K562 (cell line): ENCODE data around the gene RRAD. TPM values are rescaled to one million over a fixed set of nuclear protein-coding genes. Genes with fewer than 3 reads are reported as not detected.

Source experiments
- ATAC-seq: fragments of 200-7000 bp; cut with Tn5 transposase; 3 replicates; pipeline ENCODE4 v1.9.1; 2020; ENCODE audit warnings: moderate library complexity
- BruUV-seq: library from RNA; stranded (reverse); fragments of 400-500 nt; replicated peaks from 2 replicates; lab custom pipeline; 2021; lab: Mats Ljungman, UMichigan
- CTCF ChIA-PET: fragments of 300-600 bp; formaldehyde crosslinking; extraction: SDS; loops from one replicate; lab custom pipeline; 2021; ENCODE audit warnings: low intra/inter-chr PET ratio; lab: Yijun Ruan, JAX
- POLR2A ChIA-PET: fragments of 300-600, 350-650 bp; sonication (Branson Sonifier 250); formaldehyde crosslinking; extraction: SDS; loops from one replicate; lab custom pipeline; 2021; ENCODE audit warnings: antibody characterized with exemption, inconsistent platforms; lab: Yijun Ruan, JAX
- DNase-seq, 4 experiments: peaks; one replicate each; pipeline versions ENCODE4 v3.0.0 to v3.0.0-alpha.2; 2011 to 2018; ENCODE audit warnings: low spot score in 3 of 4, mixed read lengths in 3 of 4; ENCODE audit errors: extremely low read depth in 1 of 4
- FAIRE-seq: peaks from 2 replicates; lab custom pipeline; 2011; peaks lifted over from hg19 to GRCh38; lab: Jason Lieb, UNC
- H2AFZ ChIP-seq: 2 replicates; pipeline ENCODE4 v1.6.0; 2011; ENCODE audit warnings: low read depth, low read length, control low read depth, inconsistent platforms
- H3K27ac ChIP-seq: fragments of 200-600 bp; 3 replicates; pipeline ENCODE4 v1.8.0; 2011; ENCODE audit warnings: low read depth, mild to moderate bottlenecking, control low read depth, inconsistent platforms, low read length, moderate library complexity, mixed read lengths; ENCODE audit errors: extremely low read depth
- H3K27me3 ChIP-seq, 2 experiments: fragments of 300-600 bp in 1 of 2; 2 replicates in 1 of 2; 3 replicates in 1 of 2; pipeline versions ENCODE4 v1.6.0 to v1.8.0; 2011; ENCODE audit warnings: inconsistent platforms in 2 of 2, low read length in 2 of 2, mild to moderate bottlenecking in 1 of 2, mixed read lengths in 1 of 2, moderate library complexity in 1 of 2; ENCODE audit not compliant: control insufficient read depth in 2 of 2, insufficient read depth in 2 of 2
- H3K36me3 ChIP-seq: fragments of 300-600 bp; 3 replicates; pipeline ENCODE4 v1.8.0; 2011; ENCODE audit warnings: mild to moderate bottlenecking, low read length, inconsistent platforms; ENCODE audit not compliant: control insufficient read depth, insufficient read depth
- H3K4me1 ChIP-seq, 2 experiments: fragments of 200-600 bp in 1 of 2; replicated peaks in 1 of 2; 2 replicates in 1 of 2; 3 replicates in 1 of 2; pipeline versions ENCODE4 v1.5.1 to v1.8.0; 2011; ENCODE audit warnings: inconsistent platforms in 2 of 2, low read length in 2 of 2, mild to moderate bottlenecking in 1 of 2, mixed read lengths in 1 of 2, moderate library complexity in 1 of 2; ENCODE audit not compliant: control insufficient read depth in 2 of 2, insufficient read depth in 2 of 2
- H3K4me2 ChIP-seq: 2 replicates; pipeline ENCODE4 v1.6.1; 2011; ENCODE audit warnings: low read length, control low read depth, inconsistent platforms, mixed read lengths; ENCODE audit not compliant: insufficient read depth
- H3K4me3 ChIP-seq: fragments of 200-600 bp; sonication (generic), shearing (Covaris generic); 2 replicates; pipeline ENCODE4 v1.5.1; 2016; ENCODE audit warnings: control low read depth, inconsistent platforms
- H3K79me2 ChIP-seq: fragments of 200-600 bp; 3 replicates; pipeline ENCODE4 v1.8.0; 2011; ENCODE audit warnings: low read length, inconsistent platforms; ENCODE audit not compliant: control insufficient read depth, insufficient read depth
- H3K9ac ChIP-seq, 2 experiments: 2 replicates each; pipeline versions ENCODE4 v1.6.0 to v1.6.1; 2011; ENCODE audit warnings: low read depth in 2 of 2, low read length in 2 of 2, control low read depth in 1 of 2, inconsistent platforms in 1 of 2, mild to moderate bottlenecking in 1 of 2, mixed read lengths in 1 of 2; ENCODE audit not compliant: insufficient read depth in 1 of 2
- H3K9me1 ChIP-seq: one replicate; pipeline ENCODE4 v1.6.0; 2011; ENCODE audit warnings: inconsistent platforms, mild to moderate bottlenecking, low read length, moderate library complexity; ENCODE audit not compliant: control insufficient read depth, insufficient read depth
- H3K9me3 ChIP-seq: replicated peaks from 2 replicates; pipeline ENCODE4 v1.5.1; 2011; ENCODE audit warnings: low read depth, low read length, inconsistent platforms; ENCODE audit not compliant: control insufficient read depth, insufficient read depth
- H4K20me1 ChIP-seq: replicated peaks from 2 replicates; pipeline ENCODE4 v1.6.1; 2011; ENCODE audit warnings: low read length, inconsistent platforms, mixed read lengths; ENCODE audit not compliant: control insufficient read depth, insufficient read depth
- ARNT ChIP-seq, 2 experiments: fragments of 450-650 bp; IDR thresholded peaks; 2 replicates each; pipeline ENCODE4 v1.6.1; 2016; ENCODE audit warnings: mild to moderate bottlenecking in 1 of 2
- CBFB ChIP-seq: sonication (generic); formaldehyde crosslinking; IDR thresholded peaks from 2 replicates; pipeline ENCODE4 v1.4.0; 2020; ENCODE audit warnings: mild to moderate bottlenecking, missing genetic modification reagents
- CBX2 ChIP-seq: fragments of 200-600 bp; sonication (generic); IDR thresholded peaks from one replicate; pipeline ENCODE4 v1.6.1; 2012; ENCODE audit warnings: mild to moderate bottlenecking, low read length, inconsistent platforms; ENCODE audit not compliant: insufficient read depth, poor library complexity, severe bottlenecking
- DPF2 ChIP-seq: fragments of 450-650 bp; IDR thresholded peaks from 2 replicates; pipeline ENCODE4 v1.6.1; 2016
- FOS ChIP-seq: IDR thresholded peaks from 3 replicates; pipeline ENCODE4 v1.6.1; 2011; ENCODE audit not compliant: insufficient read length; ENCODE audit errors: extremely low read depth
- HSF4 ChIP-seq: fragments of 250-450 bp; sonication (Bioruptor Pico); IDR thresholded peaks from 2 replicates; pipeline ENCODE4 v2.1.2; 2022; ENCODE audit warnings: mild to moderate bottlenecking, moderate library complexity, borderline replicate concordance
- MCM2 ChIP-seq: fragments of 450-650 bp; IDR thresholded peaks from 2 replicates; pipeline ENCODE4 v1.6.1; 2017; ENCODE audit warnings: low read depth, mild to moderate bottlenecking
- MYNN ChIP-seq, 2 experiments: sonication (generic); formaldehyde crosslinking in 1 of 2; IDR thresholded peaks; 2 replicates each; pipeline versions ENCODE4 v1.5.0 to v1.6.1; 2016 to 2020; ENCODE audit warnings: antibody characterized with exemption in 1 of 2, missing genetic modification reagents in 1 of 2
- STAT6 ChIP-seq: sonication (generic); formaldehyde crosslinking; IDR thresholded peaks from 2 replicates; pipeline ENCODE4 v1.8.1; 2023; ENCODE audit warnings: mild to moderate bottlenecking, missing genetic modification reagents
- TEAD4 ChIP-seq, 2 experiments: sonication (generic) in 1 of 2; formaldehyde crosslinking in 1 of 2; IDR thresholded peaks; 2 replicates each; pipeline versions ENCODE4 v1.6.1 to v1.8.0; 2012 to 2022; ENCODE audit warnings: borderline replicate concordance in 1 of 2, inconsistent platforms in 1 of 2, low read length in 1 of 2, mild to moderate bottlenecking in 1 of 2, missing genetic modification reagents in 1 of 2
- TOE1 ChIP-seq, 2 experiments: fragments of 450-650 bp in 1 of 2; sonication (generic) in 1 of 2; formaldehyde crosslinking in 1 of 2; IDR thresholded peaks; 2 replicates each; pipeline versions ENCODE4 v1.7.1 to v1.8.0; 2016 to 2022; ENCODE audit warnings: borderline replicate concordance in 2 of 2, mild to moderate bottlenecking in 2 of 2, antibody characterized with exemption in 1 of 2, inconsistent platforms in 1 of 2, low read depth in 1 of 2, missing genetic modification reagents in 1 of 2, moderate library complexity in 1 of 2
- ZBED1 ChIP-seq: IDR thresholded peaks from 2 replicates; pipeline ENCODE4 v1.6.1; 2014
- ZBTB7A ChIP-seq: IDR thresholded peaks from 2 replicates; pipeline ENCODE4 v1.6.1; 2011; ENCODE audit warnings: low read depth, mild to moderate bottlenecking, low read length, moderate library complexity, borderline replicate concordance; ENCODE audit not compliant: control insufficient read depth
- ZKSCAN1 ChIP-seq: fragments of 150-350 bp; IDR thresholded peaks from 2 replicates; pipeline ENCODE4 v1.6.1; 2016; ENCODE audit warnings: low read depth, low read length
- ZNF224 ChIP-seq: sonication (generic); formaldehyde crosslinking; IDR thresholded peaks from 2 replicates; pipeline ENCODE4 v1.8.0; 2022; ENCODE audit warnings: mild to moderate bottlenecking, missing genetic modification reagents
- ZNF644 ChIP-seq: fragments of 200-800 bp; sonication (Bioruptor generic); IDR thresholded peaks from 2 replicates; pipeline ENCODE4 v1.6.1; 2016; ENCODE audit warnings: low read depth, missing genetic modification characterization, missing compliant biosample characterization
- ZZZ3 ChIP-seq: fragments of 450-650 bp; IDR thresholded peaks from 2 replicates; pipeline ENCODE4 v1.6.1; 2016; ENCODE audit warnings: antibody characterized with exemption, mild to moderate bottlenecking, moderate library complexity
- WGBS: fragments of 100-300 bp; shearing (Covaris generic); methylation state at CpG from one replicate; pipeline ENCODE4 v1.1.6; 2016; ENCODE audit warnings: low coverage, mixed read lengths; ENCODE audit not compliant: insufficient coverage; ENCODE audit errors: missing lambda C conversion rate; 5-methylcytosine and 5-hydroxymethylcytosine counted together
- in situ Hi-C: fragments of 300-500 bp; cut with MboI; formaldehyde crosslinking; loops from 4 replicates; pipeline ENCODE4 v1.15.0; 2018; ENCODE audit warnings: inconsistent platforms, mixed read lengths
- intact Hi-C: fragments of 100-400 bp; cut with micrococcal nuclease; formaldehyde crosslinking; loops from 2 replicates; pipeline ENCODE4 v1.14.2; 2022
- polyA plus RNA-seq, 8 experiments: library from polyadenylated mRNA; depleted of rRNA in 4 of 8; stranded (reverse) in 5 of 8; unstranded in 3 of 8; fragments of >200 nt; fragmentation: Nextera tagmentation in 2 of 8; fragmentation: Illumina TruSeq in 1 of 8; extraction: Ambion mirVana in 2 of 8; extraction: Trizol in 1 of 8; gene quantifications; 2 replicates each; pipeline versions ENCODE4 v1.2.1 to v1.2.3, GENCODE V29; 2011 to 2014; ENCODE audit warnings: inconsistent platforms in 1 of 8, missing spikeins in 1 of 8
- total RNA-seq, 7 experiments: library from RNA; depleted of rRNA in 6 of 7; stranded (reverse); fragments of >200 nt in 6 of 7; fragmentation: Illumina TruSeq in 2 of 7; extraction: Trizol in 2 of 7; gene quantifications; 2 replicates each; pipeline versions ENCODE4 v1.2.1 to v1.2.3, GENCODE V29; 2011 to 2021; ENCODE audit warnings: low replicate concordance in 1 of 7

Gene RRAD
- total and polyA plus RNA-seq, 9 of the 15 experiments (the other 6 are each of a cell fraction or from before 2014, with no cell fraction given) = 0.09 to 0.20 (median 0.13) TPM; not detected in 5

- WGBS = 2% methylated on average over 5 of the region's 5 CpGs
- no peak overlapping the region for H3K4me3 ChIP-seq
- H4K20me1 ChIP-seq = no peaks in the 10 kb centered on the region; the same call in 1 of the 2 replicates
- H3K27ac ChIP-seq = no peak overlapping the region
- H3K36me3 ChIP-seq = no peaks in the 10 kb centered on the region
- POLR2A ChIA-PET = interaction anchor here (0.9 to 2.4 kb wide), 3 partner anchors 9 to 20 kb away, joined by 3 to 9 read pairs (median 4); no protein-coding TSS in a partner anchor
- H3K9ac ChIP-seq = no peak overlapping the region
- ATAC-seq (no peak), DNase-seq (no peak), FAIRE-seq (no peak)
- in situ Hi-C loops (no loop called here), intact Hi-C loops (no loop called here)
- no peaks in the 10 kb centered on the region for H3K9me3 ChIP-seq
- no peak overlapping the region for H3K4me2 ChIP-seq
- no peak overlapping the region for H2AFZ ChIP-seq
- no peaks in the 10 kb centered on the region for H3K9me1 ChIP-seq
- H3K27me3 ChIP-seq = peaks cover 12 to 64% of the 10 kb centered on the region in 2 experiments; a peak in 4 of 5 replicates
- peaks cover 0 to 23% of the 10 kb centered on the region in 2 experiments; a peak in 2 of 5 replicates for H3K4me1 ChIP-seq
- CTCF ChIA-PET = no interaction called here
- BruUV-seq = no TSS peak
- TF ChIP-seq ZKSCAN1 = no peak
- TF ChIP-seq DPF2 = no peak
- no peak for TF ChIP-seq ZNF644
- TF ChIP-seq ARNT (IDR thresholded peaks at IDR 0.05) = no peak
- TF ChIP-seq FOS = no peak
- TF ChIP-seq ZBED1 = no peak
- TF ChIP-seq TEAD4 (IDR thresholded peaks at IDR 0.05; ENCODE audit: low read length) = no peak
- no peak for TF ChIP-seq TEAD4 (CRISPR knock-in tag; IDR thresholded peaks at IDR 0.05; ENCODE audit: borderline replicate concordance)
- TF ChIP-seq TOE1 (IDR thresholded peaks at IDR 0.05; ENCODE audit: borderline replicate concordance) = no peak
- no peak for TF ChIP-seq TOE1 (CRISPR knock-in tag; IDR thresholded peaks at IDR 0.05; ENCODE audit: borderline replicate concordance, low read depth)
- no peak for TF ChIP-seq MCM2
- no peak for TF ChIP-seq MYNN (IDR thresholded peaks at IDR 0.05)
- TF ChIP-seq MYNN (CRISPR knock-in tag; IDR thresholded peaks at IDR 0.05) = no peak
- no peak for TF ChIP-seq HSF4
- TF ChIP-seq STAT6 (CRISPR knock-in tag) = no peak
- TF ChIP-seq CBFB (CRISPR knock-in tag) = no peak
- TF ChIP-seq ZNF224 (CRISPR knock-in tag) = no peak
- no peak for TF ChIP-seq CBX2
- TF ChIP-seq ZZZ3 = no peak
- no peak for TF ChIP-seq ZBTB7A
- no peaks in the 10 kb centered on the region for H3K79me2 ChIP-seq
These were observed 5.6 kb downstream of the RRAD start for GRCh38 chr16:66919569-66920298.
